GM18507 (cell line): ENCODE results near the gene PLCXD1.
"Not testable (repeated sequence)": the region's sequence is repeated elsewhere in the genome, so short reads cannot be mapped to it uniquely, and the experiment has no call there.

Source experiments
- DNase-seq: peaks from one replicate; pipeline ENCODE4 v3.0.0; 2011; ENCODE audit warnings: low read depth; ENCODE audit not compliant: insufficient read length; ENCODE audit errors: extremely low spot score
- FAIRE-seq: peaks from 2 replicates; lab custom pipeline; 2011; peaks lifted over from hg19 to GRCh38; lab: Jason Lieb, UNC

Gene PLCXD1

GRCh38 chrX:345020-345925 lies 64.1 kb downstream of the PLCXD1 start:
- FAIRE-seq (no peak), DNase-seq (no peak)

GRCh38 chrX:346034-346813 lies 65.0 kb downstream of the PLCXD1 start:
- no peak for DNase-seq
- no peak for FAIRE-seq

GRCh38 chrX:347351-348117 lies 66.4 kb downstream of the PLCXD1 start:
- DNase-seq: no peak
- no peak for FAIRE-seq

- FAIRE-seq (no peak), DNase-seq (no peak)
These were observed 67.4 kb downstream of the PLCXD1 start for GRCh38 chrX:348461-349117.

DNA sequence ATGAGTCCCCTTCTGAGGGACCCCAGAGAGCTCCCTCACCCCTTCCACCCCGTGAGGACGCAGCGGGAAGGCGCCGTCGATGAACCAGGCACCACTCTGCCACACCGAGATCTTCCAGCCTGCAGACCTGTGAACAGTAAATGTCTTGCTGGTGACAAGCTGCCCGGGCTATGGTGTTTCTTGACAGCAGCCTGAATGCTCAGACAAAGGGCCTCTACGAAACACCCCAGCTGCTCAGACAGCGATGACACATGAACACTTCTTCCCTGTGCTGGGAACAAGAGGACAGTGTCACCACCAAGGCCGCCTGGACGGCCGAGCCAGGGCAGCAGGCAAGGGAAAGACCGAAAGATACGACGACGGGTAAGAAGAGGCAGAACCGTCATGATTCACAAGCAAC lies 68.0 kb downstream of the PLCXD1 start:
- DNase-seq: no peak
- no peak for FAIRE-seq

DNA sequence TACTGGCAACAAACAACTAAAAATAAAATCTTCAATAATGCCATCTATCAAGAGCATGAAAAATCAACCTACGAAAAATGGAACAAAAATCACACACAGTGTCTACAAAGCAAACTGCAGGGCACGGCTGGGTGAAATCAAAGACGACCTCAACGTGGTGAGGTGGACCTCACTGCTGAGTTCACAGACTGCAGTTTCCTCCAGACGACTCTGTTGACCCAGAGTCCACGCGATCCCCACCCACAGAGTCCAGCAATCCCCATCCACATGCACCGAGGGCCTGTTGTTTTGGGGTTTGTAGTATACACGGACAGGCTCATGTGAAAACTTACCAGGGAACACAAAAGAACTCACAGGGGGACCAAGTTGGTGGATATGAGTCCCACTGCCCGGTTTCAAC lies 68.5 kb downstream of the PLCXD1 start:
- FAIRE-seq (no peak), DNase-seq (no peak)

DNA sequence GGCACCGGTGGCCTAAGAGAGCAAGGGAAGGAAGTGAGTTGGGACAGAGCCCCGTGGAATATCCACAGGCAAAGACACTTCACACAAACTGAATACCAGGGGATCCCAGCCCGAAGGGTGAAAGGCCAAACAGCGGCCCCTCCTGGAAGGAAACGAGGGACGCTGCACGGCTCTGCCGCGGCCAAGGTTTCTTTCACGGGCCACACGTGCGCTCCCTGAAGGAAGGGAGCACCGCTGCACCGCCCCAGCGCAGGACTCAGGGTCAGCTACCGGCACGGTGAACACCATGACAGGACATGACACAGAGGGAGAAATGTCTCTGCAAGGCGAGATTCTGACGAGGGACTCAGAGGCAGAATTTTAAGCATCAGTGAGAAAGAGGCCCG lies 69.0 kb downstream of the PLCXD1 start:
- FAIRE-seq (no peak), DNase-seq (no peak)

DNA sequence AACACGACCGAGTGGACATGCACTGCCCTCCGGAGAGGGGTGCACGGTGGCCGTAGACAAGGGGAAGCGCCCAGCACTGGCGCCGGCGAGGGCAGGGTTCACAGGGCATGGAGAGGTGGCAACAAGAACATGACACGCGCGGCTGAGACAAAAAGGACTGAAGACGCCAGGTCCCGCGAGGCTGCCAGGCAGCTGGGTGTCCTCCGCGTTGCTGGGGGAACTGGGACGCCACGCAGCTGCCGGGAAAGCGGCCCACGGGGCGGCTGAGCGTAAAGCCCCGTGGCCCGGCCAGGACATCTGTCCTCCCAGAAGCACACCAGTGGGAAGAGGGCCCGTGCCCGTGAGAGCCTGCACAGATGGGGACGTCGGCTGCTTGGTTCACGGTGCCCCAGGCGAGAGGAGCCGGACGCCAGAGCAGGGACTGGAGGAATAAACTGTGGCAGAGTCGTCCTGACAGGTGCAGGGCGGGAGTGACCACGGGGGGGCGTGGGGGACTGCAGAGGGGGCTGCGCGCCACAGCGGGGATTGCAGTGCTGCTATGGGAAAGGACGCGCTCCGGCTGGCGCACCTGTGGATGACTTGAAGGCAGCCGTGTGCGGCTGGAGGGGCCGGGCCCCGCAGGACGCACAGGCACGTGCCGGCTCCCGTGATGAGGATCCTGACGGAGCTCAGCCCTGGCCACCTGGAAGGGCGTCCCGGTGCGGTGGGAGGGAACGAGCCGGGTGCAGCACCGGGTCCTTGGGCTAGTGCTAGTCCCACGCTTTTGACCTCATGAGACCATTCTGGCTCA lies 69.5 kb downstream of the PLCXD1 start:
- no peak for FAIRE-seq
- no peak for DNase-seq

DNA sequence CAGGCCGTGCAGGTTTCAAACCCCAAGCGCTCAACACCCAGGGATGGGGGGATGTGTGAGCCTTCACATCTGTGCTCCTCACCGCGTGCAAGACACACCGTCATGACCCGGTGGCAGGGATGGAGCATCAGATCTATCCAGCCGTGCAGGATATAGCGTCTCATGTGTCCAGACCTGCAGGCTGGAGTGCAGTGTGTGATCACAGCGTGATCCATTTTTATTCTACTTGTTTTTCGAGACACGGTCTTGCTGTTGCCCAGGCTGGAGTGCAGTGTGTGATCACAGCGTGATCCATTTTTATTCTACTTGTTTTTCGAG lies 70.1 kb downstream of the PLCXD1 start:
- DNase-seq, FAIRE-seq: not testable (repeated sequence)

- FAIRE-seq (no peak), DNase-seq (no peak)
These were observed 70.6 kb downstream of the PLCXD1 start for GRCh38 chrX:351736-352135.

- FAIRE-seq: no peak
- DNase-seq: no peak
These were observed 71.0 kb downstream of the PLCXD1 start for GRCh38 chrX:352181-352580.

- no peak for DNase-seq
- no peak for FAIRE-seq
These were observed 71.6 kb downstream of the PLCXD1 start for GRCh38 chrX:352582-353314.
